RWPE2 (cell line): ENCODE data around the gene ELAVL3.

Experiments
- ATAC-seq: fragments of 200-7000 bp; cut with Tn5 transposase; 3 replicates; pipeline ENCODE4 v1.9.1; 2021; ENCODE audit warnings: low read depth
- DNase-seq: peaks from one replicate; pipeline ENCODE4 v3.0.0-alpha.2; 2020; ENCODE audit warnings: low spot score
- H3K27ac ChIP-seq: fragments of 450-650 bp; 2 replicates; pipeline ENCODE4 v1.5.1; 2017; ENCODE audit warnings: mild to moderate bottlenecking; ENCODE audit not compliant: poor library complexity, severe bottlenecking
- H3K27me3 ChIP-seq: fragments of 250-450 bp; sonication (Bioruptor Pico); 2 replicates; pipeline ENCODE4 v1.5.1; 2021; ENCODE audit warnings: mild to moderate bottlenecking, moderate library complexity; ENCODE audit not compliant: insufficient read depth, poor library complexity, severe bottlenecking
- H3K36me3 ChIP-seq: fragments of 250-450 bp; sonication (Bioruptor Pico); 2 replicates; pipeline ENCODE4 v1.5.1; 2020; ENCODE audit warnings: low read depth, mild to moderate bottlenecking, moderate library complexity
- H3K4me1 ChIP-seq: fragments of 250-450 bp; sonication (Bioruptor Pico); 2 replicates; pipeline ENCODE4 v1.5.1; 2021; ENCODE audit warnings: mild to moderate bottlenecking, moderate library complexity; ENCODE audit not compliant: insufficient read depth, poor library complexity, severe bottlenecking
- H3K4me3 ChIP-seq: fragments of 250-450 bp; sonication (Bioruptor Pico); 2 replicates; pipeline ENCODE4 v1.5.1; 2021; ENCODE audit warnings: mild to moderate bottlenecking, moderate library complexity; ENCODE audit not compliant: severe bottlenecking
- H3K9me3 ChIP-seq: fragments of 250-450 bp; sonication (Bioruptor Pico); 2 replicates; pipeline ENCODE4 v1.5.1; 2021; ENCODE audit warnings: mild to moderate bottlenecking, moderate library complexity; ENCODE audit not compliant: severe bottlenecking
- TF ChIP-seq, protein P1 (sequence below): fragments of 450-650 bp; IDR thresholded peaks from one replicate; pipeline ENCODE4 v1.5.1; 2017; ENCODE audit warnings: mild to moderate bottlenecking, moderate library complexity; ENCODE audit not compliant: poor library complexity, severe bottlenecking

ELAVL3 gene

DNA sequence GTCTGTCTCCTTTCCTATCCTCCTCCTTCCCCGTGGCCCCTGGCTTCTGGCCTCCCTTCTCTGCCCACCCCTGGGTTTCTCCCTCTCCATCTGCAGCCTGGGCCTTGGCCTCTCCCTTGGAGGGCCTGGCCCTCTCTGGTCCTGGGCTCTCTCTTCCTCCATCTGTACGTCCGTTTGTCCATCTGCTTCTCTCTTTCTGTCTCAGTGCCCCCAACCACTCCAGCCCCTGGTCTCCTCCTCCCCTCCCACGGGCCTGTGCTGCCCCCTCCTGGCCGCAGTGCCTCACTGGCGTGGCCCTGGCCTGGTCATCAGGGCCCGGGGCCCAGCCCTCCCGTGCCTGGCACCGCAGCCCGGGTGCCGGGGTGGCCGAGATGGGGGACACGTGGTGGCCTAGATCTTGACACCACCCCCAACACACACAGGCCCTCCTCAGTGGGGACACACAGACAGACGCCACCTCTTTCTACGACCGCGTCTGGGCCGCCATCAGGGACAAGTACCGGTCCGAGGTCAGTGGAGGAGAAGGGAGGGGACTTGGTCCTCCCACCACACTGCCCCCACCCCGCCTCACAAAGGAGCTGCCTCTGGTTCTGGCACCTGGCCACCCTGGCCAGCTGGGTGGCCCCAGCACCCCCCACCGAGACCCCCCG lies 34.1 kb downstream of the ELAVL3 start:
- TF ChIP-seq, protein P1, sequence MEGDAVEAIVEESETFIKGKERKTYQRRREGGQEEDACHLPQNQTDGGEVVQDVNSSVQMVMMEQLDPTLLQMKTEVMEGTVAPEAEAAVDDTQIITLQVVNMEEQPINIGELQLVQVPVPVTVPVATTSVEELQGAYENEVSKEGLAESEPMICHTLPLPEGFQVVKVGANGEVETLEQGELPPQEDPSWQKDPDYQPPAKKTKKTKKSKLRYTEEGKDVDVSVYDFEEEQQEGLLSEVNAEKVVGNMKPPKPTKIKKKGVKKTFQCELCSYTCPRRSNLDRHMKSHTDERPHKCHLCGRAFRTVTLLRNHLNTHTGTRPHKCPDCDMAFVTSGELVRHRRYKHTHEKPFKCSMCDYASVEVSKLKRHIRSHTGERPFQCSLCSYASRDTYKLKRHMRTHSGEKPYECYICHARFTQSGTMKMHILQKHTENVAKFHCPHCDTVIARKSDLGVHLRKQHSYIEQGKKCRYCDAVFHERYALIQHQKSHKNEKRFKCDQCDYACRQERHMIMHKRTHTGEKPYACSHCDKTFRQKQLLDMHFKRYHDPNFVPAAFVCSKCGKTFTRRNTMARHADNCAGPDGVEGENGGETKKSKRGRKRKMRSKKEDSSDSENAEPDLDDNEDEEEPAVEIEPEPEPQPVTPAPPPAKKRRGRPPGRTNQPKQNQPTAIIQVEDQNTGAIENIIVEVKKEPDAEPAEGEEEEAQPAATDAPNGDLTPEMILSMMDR: peak; percentile 51
- no peak overlapping the region for H3K27ac ChIP-seq
- peak; percentile 53; the same call in 2 of the 3 replicates for ATAC-seq
- no peaks in the 10 kb centered on the region for H3K9me3 ChIP-seq
- H3K4me1 ChIP-seq: peaks cover 12% of the 10 kb centered on the region
- no peak for DNase-seq
- H3K36me3 ChIP-seq: peaks cover 69% of the 10 kb centered on the region
- H3K27me3 ChIP-seq: no peaks in the 10 kb centered on the region
- H3K4me3 ChIP-seq: no peak overlapping the region

DNA sequence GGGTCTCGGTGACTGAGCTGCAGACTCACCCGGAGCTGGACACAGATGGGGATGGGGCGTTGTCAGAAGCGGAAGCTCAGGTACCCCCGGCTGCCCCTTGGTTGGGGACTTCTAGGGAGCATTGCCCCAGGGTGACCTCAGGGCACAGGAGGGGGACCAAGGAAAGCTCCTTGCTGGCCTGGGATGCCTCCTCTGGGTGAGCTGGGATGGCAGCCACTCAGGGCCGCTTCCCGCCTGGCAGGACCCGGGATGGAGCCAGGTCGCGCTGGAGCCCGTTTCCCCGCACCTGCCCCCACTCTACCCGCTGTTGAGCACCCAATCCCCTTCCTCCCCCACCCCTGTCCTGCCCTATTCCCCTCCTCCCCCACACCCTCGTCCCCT lies 34.6 kb downstream of the ELAVL3 start:
- Histone ChIP-seq H3K4me1 (peaks cover 12% of the 10 kb centered on the region), H3K9me3 (no peaks in the 10 kb centered on the region), H3K4me3 (no peak overlapping the region), H3K36me3 (peaks cover 74% of the 10 kb centered on the region), H3K27me3 (no peaks in the 10 kb centered on the region), H3K27ac (no peak overlapping the region)
- DNase-seq: no peak
- ATAC-seq: no peak
- TF ChIP-seq, protein P1: no peak

DNA sequence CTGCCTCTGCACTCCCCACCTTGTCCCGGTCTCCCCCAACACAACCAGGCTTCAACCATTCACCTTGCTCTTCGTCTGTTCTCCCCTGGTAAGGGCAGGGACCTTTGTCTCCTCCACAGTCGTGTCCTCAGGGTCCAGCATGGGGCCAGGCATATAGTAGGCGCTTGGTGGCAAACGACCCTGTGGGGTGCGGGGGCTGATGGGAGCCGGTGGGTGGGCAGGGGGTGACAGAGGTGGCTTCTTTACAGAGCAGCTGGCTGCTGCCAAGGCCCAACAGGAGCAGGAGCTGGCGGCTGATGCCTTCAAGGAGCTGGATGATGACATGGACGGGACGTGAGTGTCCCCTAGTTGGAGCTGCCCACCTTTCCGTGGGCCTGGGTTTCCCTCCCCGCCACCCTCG lies 35.7 kb downstream of the ELAVL3 start:
- H3K27ac ChIP-seq: no peak overlapping the region
- ATAC-seq: no peak

DNA sequence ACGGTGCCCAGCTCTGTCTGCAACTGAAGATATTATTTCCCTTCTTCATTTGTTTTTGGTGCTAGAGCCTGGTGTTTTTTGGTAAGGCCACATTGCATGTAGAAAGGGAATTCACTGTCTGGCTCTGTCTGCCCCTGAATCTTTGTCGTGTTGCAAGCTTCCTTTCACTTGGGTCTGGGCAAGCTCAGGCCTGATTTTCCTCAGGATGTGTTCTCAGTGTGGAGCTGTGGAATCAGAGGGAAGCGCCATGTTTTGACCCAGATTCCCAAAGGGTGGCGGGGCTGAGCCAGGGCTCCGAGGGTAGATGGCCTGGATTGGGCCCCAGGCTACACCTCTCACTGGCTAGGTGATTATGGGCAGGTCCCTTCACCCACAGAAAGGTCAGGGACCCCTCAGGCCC lies 36.8 kb downstream of the ELAVL3 start:
- DNase-seq: no peak
- TF ChIP-seq, protein P1: no peak
- Histone ChIP-seq H3K27ac (peak overlapping the region; percentile 48), H3K9me3 (no peaks in the 10 kb centered on the region), H3K27me3 (no peaks in the 10 kb centered on the region), H3K36me3 (peaks cover 87% of the 10 kb centered on the region), H3K4me1 (peaks cover 12% of the 10 kb centered on the region), H3K4me3 (no peak overlapping the region)
- peak; percentile 76 for ATAC-seq

More for the DNA sequence above, 35.7 kb downstream of the ELAVL3 start:
- DNase-seq: no peak
- Histone ChIP-seq H3K36me3 (peaks cover 85% of the 10 kb centered on the region), H3K27me3 (no peaks in the 10 kb centered on the region), H3K4me3 (no peak overlapping the region), H3K9me3 (no peaks in the 10 kb centered on the region), H3K4me1 (peaks cover 12% of the 10 kb centered on the region)
- TF ChIP-seq, protein P1: no peak

DNA sequence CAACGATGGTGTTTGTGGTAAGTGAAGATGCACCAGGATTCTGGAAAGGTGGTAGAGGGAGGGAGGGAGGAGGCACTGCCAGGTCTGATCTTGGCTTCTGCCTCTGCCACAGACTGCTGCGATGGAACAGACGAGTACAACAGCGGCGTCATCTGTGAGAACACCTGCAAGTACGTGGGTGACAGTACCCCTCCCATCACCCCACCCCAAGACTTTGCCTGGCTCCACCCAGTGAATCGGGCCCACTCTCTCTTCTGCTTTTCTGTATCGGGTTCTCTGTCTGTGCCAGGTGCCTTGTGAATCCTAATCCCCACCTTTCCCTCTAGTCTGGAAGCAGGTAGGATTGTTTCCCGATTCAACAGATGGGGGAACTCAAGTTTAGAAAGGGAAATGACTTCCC lies 42.9 kb downstream of the ELAVL3 start:
- Histone ChIP-seq H3K27me3 (no peaks in the 10 kb centered on the region), H3K27ac (no peak overlapping the region), H3K4me3 (no peak overlapping the region), H3K4me1 (peaks cover under 1% of the 10 kb centered on the region), H3K9me3 (no peaks in the 10 kb centered on the region), H3K36me3 (peaks cover 64% of the 10 kb centered on the region)
- ATAC-seq (no peak), DNase-seq (no peak)
- TF ChIP-seq, protein P1: no peak
